NCI-H2227 (cell line): ENCODE results near the gene GCNT2.
"Not testable (repeated sequence)": the region's sequence is repeated elsewhere in the genome, so short reads cannot be mapped to it uniquely, and the experiment has no call there.

Experiments
- DNase-seq: peaks from one replicate; lab custom pipeline; 2025; ENCODE audit not compliant: unreplicated experiment; lab: John Stamatoyannopoulos, UW

Gene GCNT2

DNA sequence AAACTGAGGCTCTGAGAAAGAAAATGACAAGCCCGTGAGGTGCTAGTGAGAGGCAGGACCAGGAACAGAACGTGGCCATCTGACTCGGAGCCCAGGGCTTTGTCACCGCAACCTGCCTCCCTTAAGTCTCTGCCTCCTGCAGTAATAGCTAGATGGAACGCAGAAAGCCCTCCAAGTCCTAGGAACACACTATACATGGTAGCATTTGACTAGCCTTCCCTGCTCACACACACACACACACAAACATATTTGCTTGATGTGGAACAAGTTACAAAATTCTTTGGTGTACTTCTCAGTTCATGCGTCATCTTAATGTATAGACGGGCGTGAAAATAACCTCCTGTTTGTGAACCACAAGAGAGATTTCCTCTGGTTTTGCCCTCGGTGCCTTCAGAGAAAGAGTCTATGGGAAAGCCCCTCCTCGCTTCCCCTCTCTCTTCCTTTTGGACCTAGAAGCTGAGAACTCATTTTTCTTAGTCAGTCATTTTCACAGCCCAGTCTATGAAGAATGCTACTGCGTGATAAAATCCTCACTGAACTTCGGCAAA lies 134.4 kb downstream of the GCNT2 start:
- no peak for DNase-seq

DNA sequence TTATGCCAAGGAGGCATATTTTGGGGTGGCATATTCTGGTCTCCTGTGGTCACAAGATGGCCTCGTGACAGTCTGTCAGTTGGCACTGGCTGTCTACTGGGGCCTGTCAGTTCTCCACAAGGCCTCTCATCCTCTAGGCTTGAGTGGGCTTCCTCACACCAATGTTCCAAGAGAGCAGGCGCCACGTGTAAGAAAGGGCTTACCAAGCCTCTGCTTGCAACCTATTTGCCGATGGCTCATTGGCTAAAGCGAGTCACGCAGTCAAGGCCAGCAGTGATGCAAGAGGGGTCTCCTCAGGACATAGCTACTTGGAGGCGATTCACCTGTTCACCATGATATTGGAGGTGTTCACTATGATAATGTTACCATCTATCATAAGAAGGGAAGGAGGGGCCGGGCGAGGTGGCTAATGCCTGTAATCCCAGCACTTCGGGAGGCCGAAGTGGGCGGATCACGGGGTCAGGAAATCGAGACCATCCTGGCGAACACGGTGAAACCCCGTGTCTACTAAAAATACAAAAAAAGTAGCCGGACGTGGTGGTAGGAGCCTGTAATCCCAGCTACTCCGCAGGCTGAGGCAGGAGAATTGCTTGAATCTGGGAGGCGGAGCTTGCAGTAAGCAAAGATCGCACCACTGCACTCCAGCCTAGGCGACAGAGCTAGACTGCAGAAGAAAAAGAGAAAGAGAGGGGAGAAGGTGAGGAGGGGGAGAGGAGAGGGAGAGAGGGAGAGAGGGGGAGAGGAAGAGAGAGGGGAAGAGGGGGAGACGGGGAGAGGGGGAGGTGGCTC lies 138.0 kb downstream of the GCNT2 start:
- no peak for DNase-seq

DNA sequence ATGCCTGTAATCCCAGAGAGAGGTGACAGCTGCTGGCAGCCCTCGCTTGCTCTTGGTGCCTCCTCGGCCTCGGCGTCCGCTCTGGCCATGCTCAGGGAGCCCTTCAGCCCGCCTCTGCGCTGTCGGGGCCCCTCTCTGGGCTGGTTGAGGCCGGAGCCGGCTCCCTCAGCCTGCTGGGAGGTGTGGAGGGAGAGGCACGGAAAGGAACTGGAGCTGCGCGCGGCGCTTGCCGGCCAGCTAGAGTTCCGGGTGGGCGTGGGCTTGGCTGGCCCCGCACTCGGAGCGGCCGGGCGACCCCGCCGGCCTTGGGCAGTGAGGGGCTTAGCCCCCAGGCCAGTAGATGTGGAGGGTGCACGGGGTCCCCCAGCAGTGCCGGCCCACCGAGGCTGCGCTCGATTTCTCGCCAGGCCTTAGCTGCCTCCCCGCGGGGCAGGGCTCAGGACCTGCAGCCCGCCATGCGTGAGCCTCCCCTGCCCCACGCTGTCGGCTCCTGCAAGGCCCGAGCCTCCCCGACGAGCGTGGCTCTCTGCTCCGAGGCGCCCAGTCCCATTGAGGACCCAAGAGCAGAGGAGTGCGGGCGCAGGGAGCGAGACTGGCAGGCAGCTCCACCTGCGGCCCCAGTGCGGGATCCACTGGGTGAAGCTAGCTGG lies 138.7 kb downstream of the GCNT2 start:
- no peak for DNase-seq

- DNase-seq = not testable (repeated sequence)
Measured at GRCh38 chr6:10660431-10661191, 139.5 kb downstream of the GCNT2 start.

- no peak for DNase-seq
Measured at GRCh38 chr6:10662207-10662606, 141.1 kb downstream of the GCNT2 start.

DNA sequence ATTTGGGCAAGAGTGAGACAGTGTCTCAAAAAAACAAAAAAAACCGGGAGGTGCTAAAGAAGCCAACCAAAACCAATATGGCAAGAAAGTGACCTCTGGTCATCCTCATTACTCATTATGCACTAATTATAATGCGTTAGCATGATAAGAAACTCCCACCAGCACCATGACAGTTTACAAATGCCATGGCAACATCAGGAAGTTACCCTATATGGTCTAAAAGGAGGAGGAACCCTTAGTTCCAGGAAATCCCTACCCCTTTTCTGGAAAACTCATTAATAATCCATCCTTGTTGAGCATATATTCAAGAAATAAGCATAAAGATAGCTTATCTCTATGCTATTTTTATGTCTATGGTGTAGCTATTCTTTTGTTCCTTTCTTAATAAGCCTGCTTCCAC lies 141.6 kb downstream of the GCNT2 start:
- no peak for DNase-seq

DNA sequence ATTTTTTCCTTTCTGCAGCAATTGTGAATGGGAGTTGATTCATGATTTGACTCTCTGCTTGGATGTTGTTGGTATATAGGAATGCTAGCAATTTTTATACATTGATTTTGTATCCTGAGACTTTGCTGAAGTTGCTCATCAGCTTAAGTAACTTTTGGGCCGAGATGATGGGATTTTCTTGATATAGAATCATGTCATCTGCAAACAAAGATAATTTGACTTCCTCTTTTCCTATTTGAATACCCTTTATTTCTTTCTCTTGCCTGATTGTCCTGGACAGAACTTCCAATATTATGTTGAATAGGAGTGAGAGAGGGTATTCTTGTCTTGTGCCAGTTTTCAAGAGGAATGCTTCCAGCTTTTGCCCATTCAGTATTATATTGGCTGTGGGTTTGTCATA lies 144.4 kb downstream of the GCNT2 start:
- DNase-seq = not testable (repeated sequence)

GRCh38 chr6:10668126-10668917 lies 147.2 kb downstream of the GCNT2 start:
- DNase-seq = no peak

DNA sequence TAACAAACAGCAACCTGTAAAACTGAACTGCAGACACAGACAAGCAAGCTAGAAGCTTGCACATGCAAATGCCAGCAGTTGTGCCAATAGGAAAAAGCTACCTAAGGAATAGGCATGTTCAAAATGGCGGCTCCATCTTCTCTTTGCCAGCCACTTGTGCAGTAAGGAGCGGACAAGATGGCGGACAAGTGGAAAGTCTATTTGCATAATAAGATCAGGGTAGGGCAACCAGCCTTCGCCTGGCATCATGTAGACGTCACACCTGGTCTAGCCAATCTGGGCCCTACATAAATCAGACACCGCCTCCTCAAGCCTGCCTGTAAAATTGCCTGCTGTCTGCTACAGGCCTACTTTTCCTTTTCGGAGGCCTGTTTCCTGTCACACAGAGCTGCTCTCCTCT lies 155.3 kb downstream of the GCNT2 start:
- DNase-seq = no peak

GRCh38 chr6:10678456-10678855 lies 157.3 kb downstream of the GCNT2 start:
- DNase-seq = no peak
